Mononuclear cell (primary cell): ENCODE data around the gene VAMP3. TPM values are rescaled to one million over a fixed set of nuclear protein-coding genes. Genes with fewer than 3 reads are reported as not detected.
A peak's percentile ranks its signal among the peaks of the same experiment; 100 is the strongest.

Experiments used
- H3K27me3 ChIP-seq: 2 replicates; pipeline ENCODE4 v1.6.0; 2011; ENCODE audit warnings: low read length, control low read depth; ENCODE audit not compliant: insufficient read depth
- H3K4me1 ChIP-seq: 2 replicates; pipeline ENCODE4 v1.5.1; 2011; ENCODE audit warnings: mild to moderate bottlenecking, low read length, control low read depth; ENCODE audit not compliant: insufficient read depth
- H3K4me3 ChIP-seq: 2 replicates; pipeline ENCODE4 v1.5.1; 2011; ENCODE audit warnings: mild to moderate bottlenecking, low read length, moderate library complexity
- H3K9me3 ChIP-seq: 2 replicates; pipeline ENCODE4 v1.5.1; 2011; ENCODE audit warnings: low read depth, mild to moderate bottlenecking, control low read depth, low read length
- total RNA-seq: library from RNA; depleted of rRNA; stranded (reverse); fragments of >200 nt; gene quantifications from one replicate; pipeline ENCODE4 v1.2.3, GENCODE V29; 2012

The VAMP3 gene, protein sequence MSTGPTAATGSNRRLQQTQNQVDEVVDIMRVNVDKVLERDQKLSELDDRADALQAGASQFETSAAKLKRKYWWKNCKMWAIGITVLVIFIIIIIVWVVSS
- 105 TPM for total RNA-seq

DNA sequence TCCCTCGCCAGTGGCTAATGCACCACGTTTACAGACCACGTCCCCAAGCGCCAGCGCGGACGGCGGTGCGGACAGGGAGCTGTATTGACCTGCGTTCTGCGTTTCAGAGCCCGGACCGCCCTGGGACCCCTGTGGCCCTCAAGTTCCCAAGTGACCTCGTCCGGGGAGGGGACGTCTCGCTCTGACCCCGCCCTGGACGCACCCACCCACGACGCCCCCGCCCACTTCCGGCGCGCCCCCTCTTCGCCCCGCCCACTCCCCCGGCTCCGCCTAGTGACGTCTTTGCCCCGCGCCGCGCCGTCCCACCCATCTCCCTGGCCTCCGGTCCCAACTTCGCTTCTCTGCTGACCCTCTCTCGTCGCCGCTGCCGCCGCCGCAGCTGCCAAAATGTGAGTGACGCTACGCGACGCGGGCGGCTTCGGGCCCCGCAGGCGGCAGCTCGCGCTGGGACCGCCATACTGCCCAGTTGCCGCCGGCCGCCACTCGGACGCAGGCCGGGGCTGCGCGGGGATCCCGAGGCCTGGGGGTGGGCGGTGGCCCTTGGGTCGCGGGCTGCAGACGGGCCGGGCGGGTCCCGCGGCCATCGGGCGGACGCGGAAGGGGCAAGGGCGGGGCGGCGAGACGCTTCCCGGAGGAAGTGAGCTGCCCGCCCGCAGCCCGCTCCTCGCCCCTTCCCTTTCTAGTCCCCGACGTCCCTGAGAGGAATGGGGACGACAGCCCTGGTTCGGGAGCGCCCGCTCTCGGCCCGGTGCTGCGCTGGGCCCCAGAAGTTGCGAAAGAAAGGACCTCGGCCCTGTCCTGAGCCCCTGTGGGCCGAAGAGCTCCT is at the start of gene VAMP3:
TSS of gene VAMP3 (plus strand) at position 300 of the 826 bp plus-strand sequence. CDS start at position 388, 88 bp downstream.
- Histone ChIP-seq H3K9me3 (no peaks in the 10 kb centered on the region), H3K4me3 (peak within 1 kb of the TSS; percentile 69)

GRCh38 chr1:7721940-7722669 is 49.0 kb upstream of the VAMP3 start:
- no peak overlapping the region for H3K4me3 ChIP-seq
- H3K27me3 ChIP-seq, result no peaks in the 10 kb centered on the region
- H3K4me1 ChIP-seq, result peaks cover 5% of the 10 kb centered on the region
- H3K9me3 ChIP-seq, result no peaks in the 10 kb centered on the region

More for the DNA sequence above, at the start of gene VAMP3:
- Histone ChIP-seq H3K27me3 (no peaks in the 10 kb centered on the region), H3K4me1 (peaks cover 29% of the 10 kb centered on the region)

- H3K4me1 ChIP-seq, result peaks cover 5% of the 10 kb centered on the region
- H3K4me3 ChIP-seq, result no peak overlapping the region
- H3K9me3 ChIP-seq, result no peaks in the 10 kb centered on the region
- no peaks in the 10 kb centered on the region for H3K27me3 ChIP-seq
Measured at GRCh38 chr1:7722670-7723012, 48.5 kb upstream of the VAMP3 start.

- no peaks in the 10 kb centered on the region for H3K9me3 ChIP-seq
- peaks cover 15% of the 10 kb centered on the region for H3K4me1 ChIP-seq
- no peak overlapping the region for H3K4me3 ChIP-seq
- H3K27me3 ChIP-seq, result no peaks in the 10 kb centered on the region
Measured at GRCh38 chr1:7726623-7727022, 44.5 kb upstream of the VAMP3 start.

DNA sequence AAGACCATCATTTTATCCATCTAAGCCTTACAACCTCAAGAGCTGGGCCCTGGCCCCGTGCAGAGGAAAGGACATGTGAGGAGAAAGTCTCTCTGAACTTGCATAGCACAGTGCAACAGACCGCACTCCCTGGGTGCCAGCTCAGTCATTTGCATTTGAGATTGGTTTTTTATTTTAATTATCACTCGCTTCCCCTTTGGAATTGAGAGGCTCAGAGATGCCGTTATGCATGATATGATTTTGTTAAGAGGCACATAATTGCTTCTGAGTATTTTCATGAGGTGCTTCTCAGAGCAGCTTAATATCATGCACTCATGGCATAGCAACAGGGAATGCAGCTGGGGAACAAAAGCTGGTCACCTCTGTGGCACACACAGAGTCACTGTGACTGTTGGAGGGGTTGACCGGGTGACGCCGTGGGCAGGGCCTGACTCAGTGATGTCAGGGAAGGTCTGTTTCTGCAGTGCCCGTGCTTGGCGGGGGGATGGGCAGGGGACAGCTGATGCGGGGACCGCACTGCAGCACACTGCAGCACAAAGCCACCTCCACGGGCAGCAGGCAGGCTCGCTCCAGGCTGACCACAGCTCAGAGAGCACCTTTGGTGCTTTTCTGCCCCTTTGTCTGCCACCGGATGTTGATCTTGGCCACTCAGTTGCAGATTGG is 43.2 kb upstream of the VAMP3 start:
- H3K4me1 ChIP-seq, result peaks cover 15% of the 10 kb centered on the region
- no peaks in the 10 kb centered on the region for H3K27me3 ChIP-seq
- no peak overlapping the region for H3K4me3 ChIP-seq
- H3K9me3 ChIP-seq, result no peaks in the 10 kb centered on the region

DNA sequence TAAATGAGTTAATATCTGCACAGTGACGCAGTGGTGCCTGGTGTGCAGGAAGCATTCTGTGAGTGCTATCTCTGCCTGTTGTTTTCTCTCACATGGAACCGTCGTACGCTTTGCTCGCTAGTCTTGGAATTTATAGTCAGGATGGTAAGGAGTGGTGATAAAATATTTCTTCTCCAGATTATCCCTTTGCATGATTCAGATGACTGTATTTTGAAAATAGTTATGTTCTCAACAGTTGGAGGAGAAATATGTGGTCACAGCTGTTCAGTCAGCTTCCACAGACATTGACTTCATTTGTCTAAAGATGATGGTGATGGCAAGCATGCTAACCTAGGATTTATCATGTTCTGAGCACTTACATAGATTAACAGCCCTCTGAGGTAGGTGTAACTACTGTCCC is 41.3 kb upstream of the VAMP3 start:
- no peaks in the 10 kb centered on the region for H3K9me3 ChIP-seq
- no peaks in the 10 kb centered on the region for H3K27me3 ChIP-seq
- H3K4me3 ChIP-seq, result no peak overlapping the region

DNA sequence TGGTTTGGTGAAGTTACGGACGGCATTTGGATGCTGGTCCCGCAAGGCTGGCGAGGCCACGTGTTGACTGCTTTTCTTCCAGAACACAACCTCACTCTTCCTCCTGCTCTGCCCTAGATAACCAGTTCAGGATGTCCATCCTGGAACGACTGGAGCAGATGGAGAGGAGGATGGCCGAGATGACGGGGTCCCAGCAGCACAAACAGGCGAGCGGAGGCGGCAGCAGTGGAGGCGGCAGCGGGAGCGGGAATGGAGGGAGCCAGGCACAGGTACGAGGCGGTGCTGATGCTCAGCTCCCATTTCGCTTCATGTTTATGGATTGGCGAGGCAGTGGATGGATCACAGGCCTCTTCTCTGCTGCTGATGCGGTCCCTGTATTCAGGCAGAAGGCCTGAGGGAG is 38.8 kb upstream of the VAMP3 start:
- Histone ChIP-seq H3K4me3 (no peak overlapping the region), H3K27me3 (no peaks in the 10 kb centered on the region), H3K4me1 (peaks cover 10% of the 10 kb centered on the region), H3K9me3 (no peaks in the 10 kb centered on the region)

More for the DNA sequence above, 41.3 kb upstream of the VAMP3 start:
- H3K4me1 ChIP-seq, result peaks cover 15% of the 10 kb centered on the region

GRCh38 chr1:7733276-7733675 is 37.8 kb upstream of the VAMP3 start:
- peaks cover 10% of the 10 kb centered on the region for H3K4me1 ChIP-seq
- H3K4me3 ChIP-seq, result no peak overlapping the region
- H3K9me3 ChIP-seq, result no peaks in the 10 kb centered on the region
- H3K27me3 ChIP-seq, result no peaks in the 10 kb centered on the region

GRCh38 chr1:7738044-7738443 is 33.1 kb upstream of the VAMP3 start:
- H3K9me3 ChIP-seq, result no peaks in the 10 kb centered on the region
- H3K4me3 ChIP-seq, result no peak overlapping the region
- no peaks in the 10 kb centered on the region for H3K27me3 ChIP-seq
- no peaks in the 10 kb centered on the region for H3K4me1 ChIP-seq

DNA sequence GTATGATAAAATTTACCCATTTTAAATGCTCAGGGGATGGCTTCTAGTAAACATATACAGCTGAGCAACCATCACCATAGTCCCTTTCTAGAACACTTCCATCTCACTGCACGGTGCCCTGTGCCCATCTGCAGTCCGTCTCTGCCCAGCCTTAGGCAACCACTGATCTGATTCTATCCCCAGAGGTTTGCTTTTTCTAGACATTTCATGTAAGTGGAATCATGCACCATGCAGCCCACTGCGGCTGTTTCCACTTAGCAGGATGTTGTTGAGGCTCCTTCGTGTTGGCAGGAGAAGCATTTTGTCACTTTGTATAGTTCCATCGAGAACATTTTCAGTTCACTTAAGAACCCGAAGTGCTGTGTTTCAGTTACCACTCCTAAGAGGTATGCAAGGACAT is 27.8 kb upstream of the VAMP3 start:
- Histone ChIP-seq H3K27me3 (no peaks in the 10 kb centered on the region), H3K9me3 (no peaks in the 10 kb centered on the region), H3K4me3 (no peak overlapping the region), H3K4me1 (no peaks in the 10 kb centered on the region)

GRCh38 chr1:7744882-7745281 is 26.2 kb upstream of the VAMP3 start:
- Histone ChIP-seq H3K27me3 (no peaks in the 10 kb centered on the region), H3K4me3 (no peak overlapping the region), H3K4me1 (no peaks in the 10 kb centered on the region), H3K9me3 (no peaks in the 10 kb centered on the region)

GRCh38 chr1:7745783-7746182 is 25.3 kb upstream of the VAMP3 start:
- no peaks in the 10 kb centered on the region for H3K9me3 ChIP-seq
- H3K4me1 ChIP-seq, result no peaks in the 10 kb centered on the region

GRCh38 chr1:7747605-7748004 is 23.5 kb upstream of the VAMP3 start:
- Histone ChIP-seq H3K27me3 (no peaks in the 10 kb centered on the region), H3K4me1 (peaks cover 3% of the 10 kb centered on the region), H3K4me3 (no peak overlapping the region), H3K9me3 (no peaks in the 10 kb centered on the region)

More at GRCh38 chr1:7745783-7746182, 25.3 kb upstream of the VAMP3 start:
- H3K4me3 ChIP-seq, result no peak overlapping the region
- no peaks in the 10 kb centered on the region for H3K27me3 ChIP-seq

- Histone ChIP-seq H3K4me3 (no peak overlapping the region), H3K27me3 (no peaks in the 10 kb centered on the region), H3K4me1 (peaks cover 15% of the 10 kb centered on the region), H3K9me3 (no peaks in the 10 kb centered on the region)
Measured at GRCh38 chr1:7749126-7749525, 22.0 kb upstream of the VAMP3 start.

DNA sequence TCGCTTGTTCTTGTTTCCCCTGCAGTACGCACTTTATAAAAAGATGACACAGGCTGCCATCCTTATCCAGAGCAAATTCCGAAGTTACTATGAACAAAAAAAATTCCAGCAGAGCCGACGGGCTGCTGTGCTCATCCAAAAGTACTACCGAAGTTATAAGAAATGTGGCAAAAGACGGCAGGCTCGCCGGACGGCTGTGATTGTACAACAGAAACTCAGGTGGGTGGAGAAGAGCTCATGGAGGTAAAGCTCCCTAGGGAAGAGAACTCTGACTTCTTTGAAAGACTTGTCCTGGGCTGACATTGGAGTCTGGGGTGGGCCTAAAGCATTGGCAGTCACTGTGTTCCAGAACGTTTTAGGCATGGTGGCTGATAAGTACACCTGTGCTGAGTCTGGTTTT is 19.9 kb upstream of the VAMP3 start:
- Histone ChIP-seq H3K27me3 (no peaks in the 10 kb centered on the region), H3K4me3 (no peak overlapping the region), H3K9me3 (no peaks in the 10 kb centered on the region), H3K4me1 (peaks cover 16% of the 10 kb centered on the region)
